ENCODE measurements around the gene MTCP1.

DNA sequence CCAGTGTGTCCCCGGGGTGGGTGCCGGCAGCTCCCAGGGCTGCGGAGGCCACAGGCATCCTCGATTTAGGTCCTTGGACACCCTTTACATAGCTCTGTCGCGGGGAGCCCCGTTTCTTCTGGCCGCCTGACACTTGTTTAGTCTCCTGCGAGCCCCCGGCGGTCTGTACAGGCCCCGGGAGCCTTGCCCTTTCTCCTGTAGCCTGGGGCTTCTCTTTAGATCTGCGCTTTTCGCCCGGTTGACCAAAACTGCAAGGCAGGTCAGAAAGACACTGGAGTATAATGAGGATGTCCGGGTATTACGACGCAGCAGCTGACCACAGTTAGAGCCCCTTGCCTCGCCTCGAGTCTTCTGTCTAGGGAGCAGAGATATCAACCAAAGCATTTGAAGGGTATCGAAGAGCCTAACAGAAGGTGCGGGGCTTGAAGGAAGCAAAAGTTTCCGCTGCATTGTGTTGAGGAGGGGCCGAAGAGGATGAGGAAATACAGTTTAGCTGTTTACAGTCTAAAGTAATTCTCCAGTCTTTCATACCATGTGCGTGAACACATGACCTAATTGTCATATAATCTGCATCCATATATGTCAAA, 851 bp upstream of the MTCP1 start:
- TF ChIP-seq CTCF (conservative IDR thresholded peaks at IDR 0.05; ENCODE audit: low read depth, low read length) (no peak), EZH2phosphoT487 (IDR thresholded peaks at IDR 0.05; ENCODE audit: borderline replicate concordance, low read length) (no peak), EZH2 (IDR thresholded peaks at IDR 0.05; ENCODE audit: low read length, unreplicated experiment) (no peak)

All from PC-3 (cell line).